HCT116 (cell line): Measurements from ENCODE around the gene ASGR1. TPM values are rescaled to one million over a fixed set of nuclear protein-coding genes. Genes with fewer than 3 reads are reported as not detected.
"Not testable (repeated sequence)": the region's sequence is repeated elsewhere in the genome, so short reads cannot be mapped to it uniquely, and the experiment has no call there.

Source experiments
- ATAC-seq: fragments of 200-7000 bp; cut with Tn5 transposase; 2 replicates; pipeline ENCODE4 v1.9.1; 2020; ENCODE audit warnings: mild to moderate bottlenecking, moderate library complexity
- BruUV-seq: library from RNA; stranded (reverse); fragments of 400-500 nt; replicated peaks from 2 replicates; lab custom pipeline; 2021; lab: Mats Ljungman, UMichigan
- CTCF ChIA-PET: fragments of 300-600 bp; sonication (Branson Sonifier 250); formaldehyde crosslinking; loops from one replicate; lab custom pipeline; 2021; ENCODE audit warnings: antibody characterized with exemption; lab: Charles Lee
- POLR2A ChIA-PET: fragments of 300-600, 350-600 bp; sonication (Branson Sonifier 250); formaldehyde crosslinking; loops from one replicate; lab custom pipeline; 2021; ENCODE audit warnings: antibody characterized with exemption; lab: Charles Lee
- RAD21 ChIA-PET, 2 experiments: fragments of 300-600 bp; sonication (Branson Sonifier 250); formaldehyde crosslinking; loops; one replicate each; lab custom pipeline; 2023; ENCODE audit warnings: low total read pairs in 2 of 2; ENCODE audit not compliant: uncharacterized antibody in 2 of 2, unreplicated experiment in 2 of 2, low non-redundant PET in 1 of 2; lab: Charles Lee
- DNase-seq: peaks from one replicate; pipeline ENCODE4 v3.0.0-alpha.2; 2010; ENCODE audit warnings: low read depth, low spot score
- H2AFZ ChIP-seq: fragments of 200-600 bp; shearing (Covaris generic), sonication (generic); 2 replicates; pipeline ENCODE4 v1.6.1; 2017; ENCODE audit warnings: low read depth, mixed run types, mixed read lengths, antibody characterized with exemption, low read length; ENCODE audit not compliant: poor library complexity, severe bottlenecking
- H3K27ac ChIP-seq: 2 replicates; pipeline ENCODE4 v1.5.1; 2012; ENCODE audit warnings: low read depth, low read length
- H3K27me3 ChIP-seq: fragments of 200-600 bp; sonication (generic); 2 replicates; pipeline ENCODE4 v1.6.1; 2016; ENCODE audit warnings: mixed run types, low read length, mixed read lengths; ENCODE audit not compliant: insufficient read depth
- H3K36me3 ChIP-seq, 2 experiments: fragments of 200-500 bp in 1 of 2; fragments of 200-600 bp in 1 of 2; sonication (Bioruptor generic) in 1 of 2; sonication (generic) in 1 of 2; 2 replicates each; pipeline versions ENCODE4 v1.5.1 to v1.6.1; 2014 to 2016; ENCODE audit warnings: low read length in 2 of 2, inconsistent platforms in 1 of 2, mixed read lengths in 1 of 2, mixed run types in 1 of 2; ENCODE audit not compliant: insufficient read depth in 2 of 2, control insufficient read depth in 1 of 2
- H3K4me1 ChIP-seq, 2 experiments: fragments of 200-600 bp in 1 of 2; sonication (generic) in 1 of 2; 2 replicates each; pipeline versions ENCODE4 v1.5.1 to v1.6.1; 2012 to 2017; ENCODE audit warnings: low read length in 2 of 2, inconsistent platforms in 1 of 2, mild to moderate bottlenecking in 1 of 2, mixed read lengths in 1 of 2, mixed run types in 1 of 2, moderate library complexity in 1 of 2; ENCODE audit not compliant: insufficient read depth in 2 of 2, control insufficient read depth in 1 of 2
- H3K4me2 ChIP-seq: fragments of 200-600 bp; sonication (generic); 2 replicates; pipeline ENCODE4 v1.6.1; 2017; ENCODE audit warnings: mixed run types, low read length, mixed read lengths
- H3K4me3 ChIP-seq, 2 experiments: fragments of 200-600 bp in 1 of 2; sonication (generic) in 1 of 2; replicated peaks in 1 of 2; 2 replicates each; pipeline ENCODE4 v1.5.1; 2011 to 2016; ENCODE audit warnings: low read length in 2 of 2, control low read depth in 1 of 2, low read depth in 1 of 2, mild to moderate bottlenecking in 1 of 2, mixed read lengths in 1 of 2, mixed run types in 1 of 2
- H3K79me2 ChIP-seq: fragments of 200-600 bp; sonication (generic); 2 replicates; pipeline ENCODE4 v1.6.1; 2017; ENCODE audit warnings: mild to moderate bottlenecking, mixed run types, low read length, moderate library complexity, mixed read lengths; ENCODE audit not compliant: insufficient read depth
- H3K9ac ChIP-seq: fragments of 200-600 bp; sonication (generic); 2 replicates; pipeline ENCODE4 v1.6.1; 2016; ENCODE audit warnings: low read length, mixed read lengths
- H3K9me2 ChIP-seq: fragments of 200-600 bp; sonication (generic), shearing (Covaris generic); 2 replicates; pipeline ENCODE4 v1.6.1; 2017; ENCODE audit warnings: mixed run types, mild to moderate bottlenecking, moderate library complexity; ENCODE audit not compliant: insufficient read depth
- H3K9me3 ChIP-seq, 2 experiments: fragments of 200-500 bp in 1 of 2; fragments of 200-600 bp in 1 of 2; sonication (Bioruptor generic) in 1 of 2; sonication (generic) in 1 of 2; 2 replicates each; pipeline ENCODE4 v1.6.1; 2014 to 2017; ENCODE audit warnings: low read length in 2 of 2, mixed read lengths in 2 of 2, inconsistent platforms in 1 of 2, low read depth in 1 of 2, mild to moderate bottlenecking in 1 of 2, mixed run types in 1 of 2, moderate library complexity in 1 of 2; ENCODE audit not compliant: control insufficient read depth in 1 of 2, insufficient read depth in 1 of 2
- H4K20me1 ChIP-seq: fragments of 200-600 bp; sonication (generic), shearing (Covaris generic); 2 replicates; pipeline ENCODE4 v1.6.1; 2017; ENCODE audit warnings: mixed run types, mild to moderate bottlenecking, moderate library complexity; ENCODE audit not compliant: insufficient read depth
- CBX3 ChIP-seq: IDR thresholded peaks from 2 replicates; pipeline ENCODE4 v1.6.1; 2012; ENCODE audit warnings: low read depth
- CEBPB ChIP-seq: IDR thresholded peaks from 2 replicates; pipeline ENCODE4 v1.6.1; 2012; ENCODE audit warnings: low read depth
- EZH2phosphoT487 ChIP-seq: fragments of 200-600 bp; IDR thresholded peaks from 2 replicates; pipeline ENCODE4 v1.6.1; 2018; ENCODE audit warnings: antibody characterized with exemption, borderline replicate concordance
- POLR2A ChIP-seq: IDR thresholded peaks from 2 replicates; pipeline ENCODE4 v1.7.0; 2011; ENCODE audit warnings: borderline replicate concordance; ENCODE audit not compliant: insufficient read depth, insufficient read length; ENCODE audit errors: extremely low read depth
- RAD21 ChIP-seq: IDR thresholded peaks from 2 replicates; pipeline ENCODE4 v1.6.1; 2012; ENCODE audit warnings: low read depth, mild to moderate bottlenecking
- SIN3A ChIP-seq: IDR thresholded peaks from 2 replicates; pipeline ENCODE4 v1.6.1; 2012; ENCODE audit warnings: low read depth
- SP1 ChIP-seq: IDR thresholded peaks from 2 replicates; pipeline ENCODE4 v1.6.1; 2012; ENCODE audit warnings: low read depth
- SRF ChIP-seq: IDR thresholded peaks from 2 replicates; pipeline ENCODE4 v1.6.1; 2012; ENCODE audit warnings: low read depth
- TCF7L2 ChIP-seq: IDR thresholded peaks from 2 replicates; pipeline ENCODE4 v1.7.0; 2011; ENCODE audit warnings: borderline replicate concordance, inconsistent platforms; ENCODE audit not compliant: insufficient read depth, insufficient read length; ENCODE audit errors: extremely low read depth
- ZFX ChIP-seq: fragments of 450-650 bp; IDR thresholded peaks from 2 replicates; pipeline ENCODE4 v1.6.1; 2017
- ZNF274 ChIP-seq: fragments of 200-500 bp; sonication (Bioruptor generic); IDR thresholded peaks from 2 replicates; pipeline ENCODE4 v1.6.1; 2014; ENCODE audit warnings: mild to moderate bottlenecking, low read depth, low read length, inconsistent platforms
- intact Hi-C: fragments of 100-400 bp; cut with micrococcal nuclease; formaldehyde crosslinking; loops from 2 replicates; pipeline ENCODE4 v1.10.0; 2022
- total RNA-seq: library from RNA; stranded (reverse); gene quantifications from one replicate; pipeline ENCODE4 v1.2.1, GENCODE V29; 2021; ENCODE audit not compliant: unreplicated experiment
- TF ChIP-seq, protein P1 (sequence below): IDR thresholded peaks from 2 replicates; pipeline ENCODE4 v1.6.1; 2012; ENCODE audit warnings: low read depth
- TF ChIP-seq, protein P2 (sequence below): IDR thresholded peaks from 2 replicates; pipeline ENCODE4 v1.6.1; 2012

ASGR1 gene
- total RNA-seq, 1 experiment from 2014 or later, result 1.2 TPM

DNA sequence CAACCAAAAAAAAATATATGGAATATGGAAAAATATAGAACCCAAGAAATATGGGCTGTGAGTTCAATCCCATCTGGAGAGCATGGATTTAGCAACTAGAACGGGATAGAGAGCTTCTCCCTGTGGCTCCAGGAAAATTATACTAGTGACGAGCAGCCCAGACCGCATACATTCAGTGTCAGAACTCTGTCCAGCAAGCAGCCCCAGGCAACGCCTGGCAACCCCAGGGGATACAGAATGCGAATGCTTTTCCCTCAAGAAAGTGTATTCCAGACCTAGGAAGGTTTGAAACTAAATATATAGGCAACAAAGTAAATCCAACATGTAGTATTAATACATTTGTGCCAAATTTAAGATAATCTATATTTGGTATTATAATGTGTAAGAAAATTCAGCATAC lies 51.0 kb downstream of the ASGR1 start:
- no peak for ATAC-seq
- CTCF ChIA-PET, result no interaction called here
- no peaks in the 10 kb centered on the region for H4K20me1 ChIP-seq
- no peak overlapping the region for H3K4me2 ChIP-seq
- TF ChIP-seq, protein P1, sequence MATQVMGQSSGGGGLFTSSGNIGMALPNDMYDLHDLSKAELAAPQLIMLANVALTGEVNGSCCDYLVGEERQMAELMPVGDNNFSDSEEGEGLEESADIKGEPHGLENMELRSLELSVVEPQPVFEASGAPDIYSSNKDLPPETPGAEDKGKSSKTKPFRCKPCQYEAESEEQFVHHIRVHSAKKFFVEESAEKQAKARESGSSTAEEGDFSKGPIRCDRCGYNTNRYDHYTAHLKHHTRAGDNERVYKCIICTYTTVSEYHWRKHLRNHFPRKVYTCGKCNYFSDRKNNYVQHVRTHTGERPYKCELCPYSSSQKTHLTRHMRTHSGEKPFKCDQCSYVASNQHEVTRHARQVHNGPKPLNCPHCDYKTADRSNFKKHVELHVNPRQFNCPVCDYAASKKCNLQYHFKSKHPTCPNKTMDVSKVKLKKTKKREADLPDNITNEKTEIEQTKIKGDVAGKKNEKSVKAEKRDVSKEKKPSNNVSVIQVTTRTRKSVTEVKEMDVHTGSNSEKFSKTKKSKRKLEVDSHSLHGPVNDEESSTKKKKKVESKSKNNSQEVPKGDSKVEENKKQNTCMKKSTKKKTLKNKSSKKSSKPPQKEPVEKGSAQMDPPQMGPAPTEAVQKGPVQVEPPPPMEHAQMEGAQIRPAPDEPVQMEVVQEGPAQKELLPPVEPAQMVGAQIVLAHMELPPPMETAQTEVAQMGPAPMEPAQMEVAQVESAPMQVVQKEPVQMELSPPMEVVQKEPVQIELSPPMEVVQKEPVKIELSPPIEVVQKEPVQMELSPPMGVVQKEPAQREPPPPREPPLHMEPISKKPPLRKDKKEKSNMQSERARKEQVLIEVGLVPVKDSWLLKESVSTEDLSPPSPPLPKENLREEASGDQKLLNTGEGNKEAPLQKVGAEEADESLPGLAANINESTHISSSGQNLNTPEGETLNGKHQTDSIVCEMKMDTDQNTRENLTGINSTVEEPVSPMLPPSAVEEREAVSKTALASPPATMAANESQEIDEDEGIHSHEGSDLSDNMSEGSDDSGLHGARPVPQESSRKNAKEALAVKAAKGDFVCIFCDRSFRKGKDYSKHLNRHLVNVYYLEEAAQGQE, result no peak
- TF ChIP-seq EZH2phosphoT487, result no peak
- TF ChIP-seq, protein P2, sequence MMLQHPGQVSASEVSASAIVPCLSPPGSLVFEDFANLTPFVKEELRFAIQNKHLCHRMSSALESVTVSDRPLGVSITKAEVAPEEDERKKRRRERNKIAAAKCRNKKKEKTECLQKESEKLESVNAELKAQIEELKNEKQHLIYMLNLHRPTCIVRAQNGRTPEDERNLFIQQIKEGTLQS, result no peak
- TF ChIP-seq ZFX, result no peak
- TF ChIP-seq CBX3, result no peak
- no peak for TF ChIP-seq SIN3A
- TF ChIP-seq POLR2A, result no peak
- TF ChIP-seq TCF7L2, result no peak
- no peak for TF ChIP-seq ZNF274
- TF ChIP-seq CEBPB, result no peak
- no peak for TF ChIP-seq RAD21
- TF ChIP-seq SP1, result no peak
- no peak for TF ChIP-seq SRF
- H3K9ac ChIP-seq, result no peak overlapping the region
- no peaks in the 10 kb centered on the region for H3K4me1 ChIP-seq
- POLR2A ChIA-PET, result no interaction called here
- DNase-seq, result no peak
- RAD21 ChIA-PET, result no interaction called here
- no peak overlapping the region for H3K4me3 ChIP-seq
- no peaks in the 10 kb centered on the region for H3K79me2 ChIP-seq
- intact Hi-C loops, result no loop called here
- no peaks in the 10 kb centered on the region for H3K27me3 ChIP-seq
- H3K36me3 ChIP-seq, result no peaks in the 10 kb centered on the region
- no peaks in the 10 kb centered on the region for H3K9me2 ChIP-seq
- no peak overlapping the region for H3K27ac ChIP-seq
- H2AFZ ChIP-seq, result no peak overlapping the region
- H3K9me3 ChIP-seq, result no peaks in the 10 kb centered on the region
- no TSS peak for BruUV-seq

DNA sequence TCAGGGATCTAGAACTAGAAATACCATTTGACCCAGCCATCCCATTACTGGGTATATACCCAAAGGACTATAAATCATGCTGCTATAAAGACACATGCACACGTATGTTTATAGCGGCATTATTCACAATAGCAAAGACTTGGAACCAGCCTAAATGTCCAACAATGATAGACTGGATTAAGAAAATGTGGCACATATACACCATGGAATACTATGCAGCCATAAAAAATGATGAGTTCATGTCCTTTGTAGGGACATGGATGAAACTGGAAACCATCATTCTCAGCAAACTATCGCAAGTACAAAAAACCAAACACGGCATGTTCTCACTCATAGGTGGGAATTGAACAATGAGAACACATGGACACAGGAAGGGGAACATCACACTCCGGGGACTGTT lies 51.7 kb downstream of the ASGR1 start:
- H4K20me1 ChIP-seq, RAD21 ChIA-PET, H3K36me3 ChIP-seq, intact Hi-C loops, H3K4me2 ChIP-seq, POLR2A ChIA-PET, H3K9me3 ChIP-seq, H3K9me2 ChIP-seq, BruUV-seq, H3K79me2 ChIP-seq, H3K9ac ChIP-seq, ATAC-seq, H3K27ac ChIP-seq, H3K27me3 ChIP-seq, H3K4me1 ChIP-seq, H3K4me3 ChIP-seq, DNase-seq, CTCF ChIA-PET, H2AFZ ChIP-seq: not testable (repeated sequence)
